GM12864 (cell line): ENCODE results near the gene TCF7.

Experiments
- DNase-seq: peaks from one replicate; pipeline ENCODE4 v3.0.0-alpha.2; 2011; ENCODE audit warnings: low read depth
- H3K4me3 ChIP-seq: 2 replicates; pipeline ENCODE4 v1.5.1; 2011; ENCODE audit warnings: mild to moderate bottlenecking, low read depth, low read length, control low read depth
- CTCF ChIP-seq: IDR thresholded peaks from 2 replicates; pipeline ENCODE4 v1.5.1; 2011; ENCODE audit warnings: low read depth, mild to moderate bottlenecking, moderate library complexity, low read length, control low read depth, inconsistent platforms; ENCODE audit errors: missing control alignments

The TCF7 gene

GRCh38 chr5:134142806-134143205, 28.3 kb downstream of the TCF7 start:
- DNase-seq, result no peak
- no peak for TF ChIP-seq CTCF
- no peak overlapping the region for H3K4me3 ChIP-seq

GRCh38 chr5:134143431-134143830, 28.9 kb downstream of the TCF7 start:
- DNase-seq, result no peak
- no peak for TF ChIP-seq CTCF
- H3K4me3 ChIP-seq, result no peak overlapping the region

GRCh38 chr5:134143944-134144941, 29.8 kb downstream of the TCF7 start:
- no peak for DNase-seq
- no peak overlapping the region for H3K4me3 ChIP-seq
- TF ChIP-seq CTCF, result no peak

- TF ChIP-seq CTCF, result no peak
- no peak for DNase-seq
Observed at GRCh38 chr5:134145041-134145757, 30.7 kb downstream of the TCF7 start.

GRCh38 chr5:134145779-134146581, 31.5 kb downstream of the TCF7 start:
- DNase-seq, result peak; percentile 45
- H3K4me3 ChIP-seq, result no peak overlapping the region
- peak; percentile 99 for TF ChIP-seq CTCF

More at GRCh38 chr5:134145041-134145757, 30.7 kb downstream of the TCF7 start:
- no peak overlapping the region for H3K4me3 ChIP-seq

- no peak for DNase-seq
- no peak for TF ChIP-seq CTCF
- H3K4me3 ChIP-seq, result no peak overlapping the region
Observed at GRCh38 chr5:134146651-134147518, 32.4 kb downstream of the TCF7 start.
